A673 (cell line): ENCODE data around the gene RASA4B.
"Not testable (repeated sequence)": the region's sequence is repeated elsewhere in the genome, so short reads cannot be mapped to it uniquely, and the experiment has no call there.

Source experiments
- CTCF ChIP-seq: fragments of 300-800, 200-600 bp; sonication (generic); conservative IDR thresholded peaks from 2 replicates; pipeline ENCODE4 v1.5.1; 2017; ENCODE audit warnings: low read depth, mild to moderate bottlenecking, antibody characterized with exemption, low read length, moderate library complexity, mixed read lengths
- EZH2 ChIP-seq: fragments of 200-600 bp; sonication (generic); IDR thresholded peaks from 2 replicates; pipeline ENCODE4 v1.6.1; 2017; ENCODE audit warnings: borderline replicate concordance, low read depth, mild to moderate bottlenecking, mixed read lengths, antibody characterized with exemption, low read length; ENCODE audit not compliant: poor library complexity, severe bottlenecking

DNA sequence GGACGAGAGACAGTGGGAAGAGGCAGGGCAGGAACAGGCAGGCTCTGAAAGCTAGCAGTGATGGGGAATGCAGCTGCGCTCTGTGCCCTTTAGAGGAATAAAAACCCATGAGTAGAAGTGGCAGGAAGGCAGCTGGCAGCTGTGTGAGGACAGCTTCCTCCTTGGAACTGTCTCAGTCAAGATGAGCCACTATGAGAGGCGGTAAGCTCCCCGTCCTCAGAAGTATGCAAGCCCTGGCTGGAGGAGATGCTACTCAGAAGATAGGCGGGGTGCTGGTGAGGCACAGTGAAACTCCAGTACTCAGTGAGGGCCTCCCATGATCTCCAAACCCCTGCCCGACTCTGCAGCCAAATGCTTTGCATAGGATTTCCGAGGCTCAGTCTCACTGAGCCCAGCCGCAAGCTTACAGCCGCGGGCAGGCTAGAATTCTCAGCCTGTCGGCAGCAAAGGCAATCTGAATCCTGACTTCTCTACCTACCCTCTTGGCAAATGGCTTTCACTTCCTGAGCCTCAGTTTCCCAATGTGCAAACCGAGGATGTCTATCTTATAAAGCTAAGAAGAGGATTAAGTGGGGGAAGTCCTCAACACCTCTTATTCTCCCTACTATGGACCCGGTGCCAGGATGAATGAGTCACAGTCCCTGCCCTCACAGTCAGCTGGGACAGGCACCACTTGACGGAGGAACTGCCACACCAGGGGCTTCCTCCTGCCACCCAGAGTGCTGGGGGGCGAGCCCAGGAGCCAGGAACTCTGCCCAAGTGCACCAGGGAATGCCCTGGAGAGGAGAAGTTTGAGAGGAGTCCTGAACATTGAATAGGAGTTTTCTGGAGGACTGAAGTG is 2.5 kb downstream of the RASA4B start:
- TF ChIP-seq CTCF, EZH2: not testable (repeated sequence)
